ENCODE data around the gene RTL1. TPM values are rescaled to one million over a fixed set of nuclear protein-coding genes. Genes with fewer than 3 reads are reported as not detected.

RTL1 gene
- total RNA-seq, 1 donor from 2014 or later = not detected

GRCh38 chr14:100891501-100892445, 11.7 kb downstream of the RTL1 start:
- FAIRE-seq (no peak), DNase-seq (ENCODE audit: low read depth) (no peak)
- Histone ChIP-seq H3K27me3 (ENCODE audit: control insufficient read depth, insufficient read depth, low read length) (no peaks in the 10 kb centered on the region), H3K36me3 (ENCODE audit: control insufficient read depth, insufficient read depth, low read length) (no peaks in the 10 kb centered on the region), H3K4me3 (ENCODE audit: low read depth, low read length) (no peak overlapping the region)
- TF ChIP-seq, protein P1, sequence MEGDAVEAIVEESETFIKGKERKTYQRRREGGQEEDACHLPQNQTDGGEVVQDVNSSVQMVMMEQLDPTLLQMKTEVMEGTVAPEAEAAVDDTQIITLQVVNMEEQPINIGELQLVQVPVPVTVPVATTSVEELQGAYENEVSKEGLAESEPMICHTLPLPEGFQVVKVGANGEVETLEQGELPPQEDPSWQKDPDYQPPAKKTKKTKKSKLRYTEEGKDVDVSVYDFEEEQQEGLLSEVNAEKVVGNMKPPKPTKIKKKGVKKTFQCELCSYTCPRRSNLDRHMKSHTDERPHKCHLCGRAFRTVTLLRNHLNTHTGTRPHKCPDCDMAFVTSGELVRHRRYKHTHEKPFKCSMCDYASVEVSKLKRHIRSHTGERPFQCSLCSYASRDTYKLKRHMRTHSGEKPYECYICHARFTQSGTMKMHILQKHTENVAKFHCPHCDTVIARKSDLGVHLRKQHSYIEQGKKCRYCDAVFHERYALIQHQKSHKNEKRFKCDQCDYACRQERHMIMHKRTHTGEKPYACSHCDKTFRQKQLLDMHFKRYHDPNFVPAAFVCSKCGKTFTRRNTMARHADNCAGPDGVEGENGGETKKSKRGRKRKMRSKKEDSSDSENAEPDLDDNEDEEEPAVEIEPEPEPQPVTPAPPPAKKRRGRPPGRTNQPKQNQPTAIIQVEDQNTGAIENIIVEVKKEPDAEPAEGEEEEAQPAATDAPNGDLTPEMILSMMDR (IDR thresholded peaks at IDR 0.05; ENCODE audit: insufficient read depth, low read length, severe bottlenecking) = no peak

GRCh38 chr14:100891051-100891450, 12.5 kb downstream of the RTL1 start:
- TF ChIP-seq, protein P1 (IDR thresholded peaks at IDR 0.05; ENCODE audit: insufficient read depth, low read length, severe bottlenecking) = no peak
- Histone ChIP-seq H3K27me3 (ENCODE audit: control insufficient read depth, insufficient read depth, low read length) (no peaks in the 10 kb centered on the region), H3K4me3 (ENCODE audit: low read depth, low read length) (no peak overlapping the region), H3K36me3 (ENCODE audit: control insufficient read depth, insufficient read depth, low read length) (no peaks in the 10 kb centered on the region)
- DNase-seq (ENCODE audit: low read depth) (no peak), FAIRE-seq (no peak)

DNA sequence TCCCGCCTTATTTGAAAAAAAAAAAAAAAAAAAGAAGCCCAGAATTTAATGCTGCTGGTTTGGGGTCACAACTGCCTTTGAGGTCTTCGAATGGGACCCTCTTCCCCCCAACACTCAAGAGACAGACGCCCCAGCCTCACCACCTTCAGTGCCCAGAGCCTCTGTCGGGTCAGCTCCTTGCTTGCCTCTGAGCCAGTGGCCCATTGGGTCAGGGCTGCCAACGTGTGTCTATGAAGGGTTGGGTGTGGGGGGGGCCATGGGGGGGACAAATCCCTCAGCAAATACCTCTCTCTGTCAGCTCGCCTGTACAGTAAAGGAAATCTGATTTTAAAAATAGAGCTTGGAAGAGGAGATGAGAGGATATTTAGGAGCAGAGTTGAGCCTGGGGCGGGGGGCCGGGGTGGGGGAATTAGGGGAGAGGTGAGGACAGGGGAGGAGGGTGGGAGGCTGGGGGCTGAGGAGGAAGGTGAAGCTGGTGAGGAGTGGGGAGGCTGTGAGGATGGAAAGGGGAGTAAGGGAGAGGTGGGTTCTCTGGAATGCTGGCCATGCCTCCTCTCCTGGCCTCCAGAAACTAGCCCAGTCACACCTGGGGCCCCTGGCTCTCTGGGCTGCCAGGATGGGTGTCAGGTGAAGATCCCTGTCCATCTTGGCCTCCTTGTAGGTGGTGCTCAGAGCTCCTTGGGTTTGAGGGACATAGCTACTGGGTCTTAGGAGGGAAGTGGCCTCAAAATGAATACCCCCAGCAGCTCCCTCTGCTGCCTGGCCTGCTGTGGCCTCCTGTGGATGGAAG, 13.3 kb downstream of the RTL1 start:
- no peaks in the 10 kb centered on the region for H3K36me3 ChIP-seq (ENCODE audit: control insufficient read depth, insufficient read depth, low read length)
- no peak for DNase-seq (ENCODE audit: low read depth)
- no peak overlapping the region for H3K4me3 ChIP-seq (ENCODE audit: low read depth, low read length)
- no peak for FAIRE-seq
- TF ChIP-seq, protein P1 (IDR thresholded peaks at IDR 0.05; ENCODE audit: insufficient read depth, low read length, severe bottlenecking) = no peak
- H3K27me3 ChIP-seq (ENCODE audit: control insufficient read depth, insufficient read depth, low read length) = no peaks in the 10 kb centered on the region

DNA sequence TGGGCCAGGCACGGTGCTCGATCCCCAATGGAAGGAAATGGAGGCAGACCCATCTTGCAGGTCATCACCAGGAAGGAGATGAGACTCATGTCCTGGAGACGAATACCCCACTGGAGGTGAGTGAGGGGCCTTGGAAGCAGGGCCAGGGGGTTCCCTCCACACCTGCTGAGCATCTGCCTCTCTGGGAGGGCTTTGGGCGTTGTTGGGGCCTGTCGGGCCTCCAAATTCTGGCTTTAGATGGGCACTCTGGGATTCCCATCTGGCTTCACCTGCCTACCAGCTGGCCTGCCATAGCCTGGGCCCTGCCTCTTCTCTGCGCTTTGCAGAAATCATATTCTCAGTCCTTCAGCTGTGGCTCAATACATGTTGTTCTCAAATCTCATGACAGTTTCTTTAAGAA, 13.9 kb downstream of the RTL1 start:
- no peak overlapping the region for H3K4me3 ChIP-seq (ENCODE audit: low read depth, low read length)
- H3K36me3 ChIP-seq (ENCODE audit: control insufficient read depth, insufficient read depth, low read length) = no peaks in the 10 kb centered on the region
- no peaks in the 10 kb centered on the region for H3K27me3 ChIP-seq (ENCODE audit: control insufficient read depth, insufficient read depth, low read length)
- TF ChIP-seq, protein P1 (IDR thresholded peaks at IDR 0.05; ENCODE audit: insufficient read depth, low read length, severe bottlenecking) = no peak
- FAIRE-seq (no peak), DNase-seq (ENCODE audit: low read depth) (no peak)

- Histone ChIP-seq H3K4me3 (ENCODE audit: low read depth, low read length) (no peak overlapping the region), H3K27me3 (ENCODE audit: control insufficient read depth, insufficient read depth, low read length) (no peaks in the 10 kb centered on the region), H3K36me3 (ENCODE audit: control insufficient read depth, insufficient read depth, low read length) (no peaks in the 10 kb centered on the region)
- TF ChIP-seq, protein P1 (IDR thresholded peaks at IDR 0.05; ENCODE audit: insufficient read depth, low read length, severe bottlenecking) = no peak
- FAIRE-seq (no peak), DNase-seq (ENCODE audit: low read depth) (no peak)
Measured at GRCh38 chr14:100888789-100889315, 14.7 kb downstream of the RTL1 start.

Data from bronchial epithelial cell (primary cell).